Measurements from ENCODE around the gene TCAP.

Gene TCAP

DNA sequence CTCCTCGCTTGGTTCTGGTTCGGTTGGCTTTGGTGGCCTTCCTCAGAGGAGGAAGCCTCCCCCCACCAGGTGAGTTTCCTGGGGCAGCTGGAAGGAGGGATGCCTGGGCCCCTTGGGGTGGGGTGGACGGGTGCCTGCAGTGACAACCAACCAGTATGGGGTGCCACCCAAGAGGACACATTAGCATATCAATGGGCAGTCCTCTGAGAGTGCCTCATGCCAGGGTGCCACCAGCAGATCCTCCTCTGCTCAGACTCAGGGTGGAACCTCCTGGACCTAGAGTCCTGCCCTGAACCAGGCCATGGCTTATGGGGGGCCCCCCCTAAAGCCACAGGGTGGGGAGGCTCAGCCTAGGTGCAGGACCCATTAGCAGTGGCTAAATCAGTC is 35.7 kb upstream of the TCAP start:
- DNase-seq: no peak

DNA sequence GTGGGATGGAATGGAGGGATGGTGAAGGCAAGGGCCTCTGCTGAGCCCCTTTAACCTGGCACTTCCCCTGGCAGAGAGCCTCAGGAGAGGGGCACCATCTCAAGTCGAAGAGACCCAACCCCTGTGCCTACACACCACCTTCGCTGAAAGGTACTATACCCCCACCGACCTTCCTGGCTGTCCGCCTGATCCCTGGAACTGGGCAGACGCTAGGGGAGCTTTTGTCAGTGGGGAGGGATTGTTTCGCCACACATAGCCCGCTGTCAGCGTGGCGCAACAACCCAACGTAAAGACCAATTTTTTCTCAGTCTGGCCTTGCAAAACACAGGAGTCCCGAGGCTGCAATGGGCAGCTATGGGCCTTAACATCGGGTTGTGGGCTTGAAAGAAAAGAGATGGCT is 35.3 kb upstream of the TCAP start:
- DNase-seq: peak; percentile 9

DNA sequence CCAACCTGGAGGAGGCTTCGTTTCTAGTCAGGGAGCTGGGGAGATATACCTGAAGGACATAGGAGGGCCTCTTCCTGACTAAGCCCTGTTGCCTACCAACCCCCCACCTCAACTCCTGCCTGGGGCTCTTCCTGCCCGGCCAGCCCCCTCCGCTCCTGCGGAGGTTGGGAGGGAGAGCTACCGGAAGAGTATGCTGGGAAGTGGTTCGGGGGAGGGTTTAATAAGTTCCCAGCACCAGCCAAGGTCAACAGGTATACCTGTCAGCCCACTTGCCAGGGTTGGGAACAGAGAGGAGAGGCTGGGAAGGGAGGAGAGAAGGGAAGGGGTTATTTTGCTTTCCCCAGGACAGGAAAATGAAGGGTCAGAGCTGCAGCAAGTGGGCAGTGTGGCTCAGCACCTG is 33.7 kb upstream of the TCAP start:
- no peak for DNase-seq

DNA sequence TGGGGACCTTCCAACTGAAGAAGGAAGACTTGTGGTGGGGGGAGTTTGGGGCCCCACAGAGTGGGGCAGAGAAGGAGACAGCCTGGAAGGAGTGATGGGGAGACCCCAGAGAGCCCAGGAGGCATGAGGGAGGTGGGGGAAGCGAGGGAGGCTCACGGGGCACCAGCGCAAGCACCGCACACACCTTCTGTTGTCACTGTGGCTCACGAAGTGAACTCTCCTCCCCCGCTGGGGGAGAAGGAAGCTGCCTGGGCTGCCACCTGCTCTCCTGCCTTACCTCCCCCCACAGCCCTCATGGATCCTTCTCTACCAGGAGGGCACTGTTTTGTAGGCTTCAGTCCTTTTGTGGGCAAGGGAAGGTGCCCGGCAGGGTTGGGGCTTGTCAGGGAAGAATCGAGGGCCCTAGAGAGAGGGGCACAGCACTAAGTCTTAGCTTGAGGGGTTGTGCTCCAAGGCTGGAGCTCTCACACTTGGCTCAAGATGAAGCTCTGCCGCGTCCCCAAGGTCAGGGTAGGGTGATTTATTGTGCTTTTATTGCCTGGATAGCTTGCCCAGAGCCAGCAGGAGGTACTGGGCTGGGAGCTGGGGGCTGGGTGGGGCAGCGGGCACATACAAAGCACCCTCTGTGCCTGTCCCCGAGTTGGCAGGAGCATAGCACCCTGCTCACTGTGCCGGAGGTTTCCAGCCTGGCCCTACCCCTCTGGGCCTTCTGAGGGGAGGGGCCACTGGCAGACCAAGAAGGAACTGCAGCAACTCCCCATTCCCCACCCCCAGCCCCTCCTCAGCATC is 32.8 kb upstream of the TCAP start:
- DNase-seq: no peak

DNA sequence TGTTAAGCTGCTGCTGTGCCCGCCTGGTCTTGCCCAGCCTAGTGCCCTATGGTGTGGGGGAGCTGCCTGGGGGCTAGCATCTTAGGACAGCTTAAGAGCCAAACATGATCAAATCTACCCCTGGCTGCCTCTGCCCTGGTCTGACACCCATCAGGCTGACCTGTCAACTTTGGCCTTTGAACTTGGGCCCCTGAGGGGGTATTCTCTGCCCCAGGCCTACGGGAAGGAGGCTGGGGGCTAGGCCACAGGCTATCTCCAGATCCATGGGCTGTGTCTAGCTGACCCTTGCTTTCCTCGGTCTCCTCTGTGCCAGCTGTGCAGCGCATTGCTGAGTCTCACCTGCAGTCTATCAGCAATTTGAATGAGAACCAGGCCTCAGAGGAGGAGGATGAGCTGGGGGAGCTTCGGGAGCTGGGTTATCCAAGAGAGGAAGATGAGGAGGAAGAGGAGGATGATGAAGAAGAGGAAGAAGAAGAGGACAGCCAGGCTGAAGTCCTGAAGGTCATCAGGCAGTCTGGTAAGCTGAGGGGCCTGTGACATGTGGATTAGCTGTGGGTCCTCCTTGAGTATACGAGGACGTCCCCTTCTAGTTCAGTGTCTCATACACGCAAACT is 31.5 kb upstream of the TCAP start:
- no peak for DNase-seq

DNA sequence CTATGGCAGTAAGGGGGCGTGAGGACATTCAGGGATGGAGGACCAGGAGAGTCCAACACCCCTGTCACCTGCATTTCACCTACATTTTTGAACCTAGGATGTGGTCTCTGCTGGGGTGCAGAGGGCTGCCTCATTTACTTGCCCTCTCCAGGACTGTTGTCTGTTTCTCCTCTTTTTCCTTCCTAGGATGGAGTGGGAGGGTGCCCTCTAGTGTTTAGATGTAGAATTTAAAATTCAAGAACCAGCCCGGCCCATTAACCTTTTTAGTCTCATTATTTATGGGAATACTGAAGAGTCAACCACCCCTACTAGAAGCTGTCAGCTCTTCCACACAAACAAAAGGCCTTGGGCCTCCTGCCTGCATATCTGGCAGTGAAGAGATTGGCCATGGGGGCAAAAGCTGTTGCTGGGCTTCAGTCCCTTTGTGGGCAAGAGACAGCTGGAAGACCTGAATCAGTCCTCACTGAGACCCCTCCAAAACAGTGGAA is 30.7 kb upstream of the TCAP start:
- no peak for DNase-seq

DNA sequence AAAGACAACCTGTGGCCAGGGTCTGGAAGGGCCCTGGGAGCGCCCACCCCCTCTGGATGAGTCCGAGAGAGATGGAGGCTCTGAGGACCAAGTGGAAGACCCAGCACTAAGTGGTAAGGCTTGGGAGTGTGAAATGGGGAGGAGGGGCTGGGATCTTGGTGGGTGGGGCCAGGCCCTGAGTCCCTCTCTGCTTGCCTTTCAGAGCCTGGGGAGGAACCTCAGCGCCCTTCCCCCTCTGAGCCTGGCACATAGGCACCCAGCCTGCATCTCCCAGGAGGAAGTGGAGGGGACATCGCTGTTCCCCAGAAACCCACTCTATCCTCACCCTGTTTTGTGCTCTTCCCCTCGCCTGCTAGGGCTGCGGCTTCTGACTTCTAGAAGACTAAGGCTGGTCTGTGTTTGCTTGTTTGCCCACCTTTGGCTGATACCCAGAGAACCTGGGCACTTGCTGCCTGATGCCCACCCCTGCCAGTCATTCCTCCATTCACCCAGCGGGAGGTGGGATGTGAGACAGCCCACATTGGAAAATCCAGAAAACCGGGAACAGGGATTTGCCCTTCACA is 29.5 kb upstream of the TCAP start:
- no peak for DNase-seq

DNA sequence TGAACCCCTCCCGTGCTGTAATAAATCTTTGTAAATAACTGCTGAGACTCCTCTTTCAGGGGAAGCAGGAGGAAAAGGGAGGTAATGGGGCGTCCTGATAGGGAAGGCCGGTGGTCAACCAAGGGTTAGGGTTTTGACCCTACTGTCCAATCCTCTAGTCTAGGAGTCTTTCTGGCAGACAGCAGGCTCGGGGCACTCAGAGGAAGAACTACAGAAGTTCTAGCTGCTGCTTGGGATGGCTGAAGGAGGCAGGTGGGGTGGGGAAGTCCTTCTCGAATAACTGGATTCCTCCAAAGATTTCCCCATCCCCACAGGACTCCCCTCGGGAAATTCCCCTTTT is 28.6 kb upstream of the TCAP start:
- DNase-seq: no peak

DNA sequence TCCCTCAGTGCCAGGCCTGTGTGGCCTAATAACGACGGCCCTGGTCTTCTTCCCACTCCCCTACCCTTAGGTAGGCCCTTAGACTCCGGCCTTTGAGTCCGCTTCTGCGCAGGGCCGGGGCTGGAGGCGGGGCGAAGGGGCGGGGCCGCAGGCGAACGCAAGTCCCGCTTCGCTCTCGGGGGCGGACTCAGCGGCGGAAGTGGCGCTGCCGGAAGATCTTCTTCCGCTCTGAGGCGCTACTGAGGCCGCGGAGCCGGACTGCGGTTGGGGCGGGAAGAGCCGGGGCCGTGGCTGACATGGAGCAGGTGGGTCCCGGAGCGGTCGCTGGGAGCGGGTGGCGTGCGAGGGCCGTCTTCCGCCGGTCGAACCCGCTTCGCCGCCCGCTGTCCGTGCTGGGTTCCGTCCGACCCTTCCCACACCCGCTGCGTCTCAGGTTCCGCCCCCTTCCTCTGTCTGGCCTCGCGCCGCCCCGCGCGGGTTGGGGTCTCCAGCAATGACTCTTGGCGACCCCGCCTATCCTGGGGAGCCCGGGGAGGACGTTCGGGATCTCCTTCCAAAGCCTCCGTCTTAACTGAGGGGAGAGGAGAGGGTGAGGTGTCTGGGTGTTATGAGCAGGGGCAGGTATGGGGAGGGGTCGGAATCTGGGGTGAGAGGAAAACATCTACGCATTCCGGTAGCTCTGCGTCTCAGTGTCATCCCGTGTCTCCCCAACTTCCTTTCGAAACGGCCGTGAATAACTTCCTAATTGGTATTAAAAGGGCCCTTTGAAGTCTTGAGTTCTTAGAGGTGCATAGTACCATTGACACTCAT is 28.0 kb upstream of the TCAP start, which contains the start of gene STARD3:
Gene STARD3 (plus strand): TSS at position 218 of the 810 bp plus-strand sequence. CDS start 16,388 bp downstream, outside the sequence.
- peak; percentile 89 for DNase-seq

DNA sequence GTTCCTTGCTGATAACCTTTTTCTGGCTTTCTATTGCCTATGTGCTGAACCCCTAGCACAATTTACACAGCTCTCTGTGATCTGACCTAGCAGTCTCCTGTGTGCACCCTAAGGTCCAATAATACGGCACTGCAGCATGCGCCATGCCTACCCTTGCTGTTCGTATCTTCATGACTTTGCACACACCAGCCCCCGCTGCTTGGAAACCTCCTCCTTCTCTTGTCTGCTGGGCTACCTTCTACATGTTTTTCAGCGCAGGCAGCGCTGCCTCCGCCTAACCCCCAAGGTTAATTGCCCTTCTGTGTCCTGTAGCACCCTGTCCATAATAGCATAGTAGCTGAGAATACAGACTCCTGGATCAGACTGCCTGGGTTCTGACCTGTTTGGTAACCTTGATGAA is 26.8 kb upstream of the TCAP start:
- no peak for DNase-seq

DNA sequence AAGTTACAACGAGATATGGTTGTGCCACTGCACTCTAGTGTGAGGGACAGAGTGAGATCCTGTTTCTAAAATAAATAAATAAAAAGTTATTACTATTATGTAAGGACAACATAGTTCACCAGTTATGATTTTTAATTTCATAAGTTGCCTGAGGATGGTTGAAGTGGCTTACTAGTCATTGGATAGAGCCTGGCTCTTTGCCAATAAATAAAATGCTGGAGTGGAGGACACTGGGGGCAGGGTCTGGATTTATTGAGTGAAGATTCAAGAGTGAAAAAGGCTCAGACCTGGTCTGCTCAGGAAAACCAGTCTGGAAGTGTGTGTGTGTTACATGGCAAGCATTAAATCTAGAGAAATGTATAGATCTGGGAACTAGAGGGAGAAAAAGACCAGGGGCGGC is 26.1 kb upstream of the TCAP start:
- DNase-seq: no peak

DNA sequence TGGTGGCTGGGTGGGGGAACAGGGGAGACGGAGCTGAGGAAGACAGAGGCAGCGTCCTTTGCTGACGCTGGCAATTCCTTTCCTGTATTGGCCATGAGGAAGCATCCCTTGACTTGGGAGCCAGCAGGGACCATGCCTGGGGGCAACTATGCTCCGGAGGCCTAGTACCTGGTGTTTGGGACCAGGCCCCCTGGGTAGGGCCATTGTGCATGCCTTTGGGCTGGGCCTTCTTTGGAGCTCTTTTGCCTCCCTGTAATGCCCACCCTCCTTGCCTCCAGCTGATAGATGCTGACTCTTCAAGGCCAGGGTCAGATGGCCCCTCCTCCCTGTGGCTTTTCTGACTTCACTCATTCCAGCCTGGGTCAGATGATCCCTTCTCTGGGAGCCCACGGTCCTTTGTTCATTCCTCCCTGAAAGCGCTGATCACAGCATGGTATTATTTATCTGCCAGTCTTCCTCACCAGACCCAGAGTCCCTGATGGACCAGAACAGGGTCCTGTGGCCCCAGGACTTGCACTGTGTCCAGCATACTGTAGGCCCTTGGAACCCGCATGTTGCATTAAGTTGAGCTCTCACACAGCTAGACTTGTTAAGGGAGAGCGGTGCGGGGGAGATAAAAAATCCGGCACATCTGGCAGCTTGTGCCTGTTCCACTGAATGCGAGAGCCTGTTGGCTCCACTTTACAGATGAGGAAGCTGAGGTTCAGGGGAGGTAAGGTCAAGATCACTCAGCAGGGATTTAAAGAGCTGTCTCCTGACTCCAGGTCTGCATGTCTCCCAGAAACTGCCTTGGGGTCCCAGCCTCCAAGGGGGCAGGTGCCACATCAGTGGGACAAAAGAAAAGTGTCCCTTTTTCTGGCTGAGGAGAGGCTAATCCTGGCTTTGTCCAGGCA is 25.3 kb upstream of the TCAP start:
- DNase-seq: no peak

DNA sequence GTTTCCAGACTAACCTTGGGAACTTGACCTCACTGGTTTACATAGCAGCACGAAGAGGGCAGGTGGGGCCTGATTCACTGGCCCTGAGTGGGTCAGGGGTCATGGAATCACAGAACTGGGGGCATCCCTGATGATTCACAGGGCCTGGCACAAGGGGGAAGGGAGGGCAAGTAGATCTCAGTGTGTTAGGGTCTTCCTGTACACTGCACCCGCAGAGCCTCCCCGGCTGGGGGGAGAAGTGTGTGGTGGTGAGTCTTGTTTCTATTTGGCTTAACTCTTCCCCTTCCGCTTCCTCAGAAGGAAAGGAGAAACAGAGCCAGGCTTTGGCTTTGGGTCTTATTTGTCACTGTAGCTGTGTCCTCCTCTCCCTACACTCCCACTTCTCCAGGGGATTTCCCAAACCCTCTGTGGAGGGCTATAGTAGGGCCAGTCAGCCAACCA is 24.5 kb upstream of the TCAP start:
- DNase-seq: no peak

DNA sequence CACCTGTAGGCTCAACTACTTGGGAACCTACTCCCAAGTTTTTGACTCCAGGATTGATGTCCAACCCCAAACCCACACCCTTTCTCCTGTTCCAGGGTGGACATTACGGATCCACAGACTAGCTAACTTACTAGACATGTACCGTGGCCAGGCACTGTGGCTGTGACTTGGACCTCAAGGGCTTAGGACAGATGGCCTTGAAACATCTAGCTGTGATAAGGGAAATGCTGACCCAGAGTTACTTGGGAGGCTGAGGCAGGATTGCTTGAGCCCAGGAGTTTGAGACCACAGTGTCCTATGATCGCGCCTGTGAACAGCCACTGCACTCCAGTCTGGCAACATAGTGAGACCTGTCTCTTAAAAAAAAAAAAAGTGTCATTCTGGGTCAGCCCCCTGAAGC is 24.1 kb upstream of the TCAP start:
- no peak for DNase-seq

DNA sequence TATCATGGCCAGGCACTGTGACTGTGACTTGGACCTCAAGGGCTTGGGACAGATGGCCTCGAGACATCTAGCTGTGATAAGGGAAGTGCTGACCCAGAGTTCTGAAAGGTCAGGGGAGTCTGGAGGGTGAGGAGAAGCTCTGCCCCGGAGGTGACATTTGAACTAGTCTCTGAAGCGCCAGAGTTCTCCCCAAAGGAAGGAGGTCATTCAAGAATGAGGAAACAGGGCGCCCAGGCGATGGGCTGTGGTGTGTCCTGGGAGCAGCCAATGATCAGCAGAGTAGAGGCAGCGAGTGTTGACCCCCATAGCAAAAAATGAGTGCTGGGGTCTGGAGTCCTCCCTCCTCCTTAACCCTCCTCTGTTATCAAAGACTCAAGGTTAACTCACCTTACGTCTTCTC is 23.3 kb upstream of the TCAP start:
- no peak for DNase-seq

DNA sequence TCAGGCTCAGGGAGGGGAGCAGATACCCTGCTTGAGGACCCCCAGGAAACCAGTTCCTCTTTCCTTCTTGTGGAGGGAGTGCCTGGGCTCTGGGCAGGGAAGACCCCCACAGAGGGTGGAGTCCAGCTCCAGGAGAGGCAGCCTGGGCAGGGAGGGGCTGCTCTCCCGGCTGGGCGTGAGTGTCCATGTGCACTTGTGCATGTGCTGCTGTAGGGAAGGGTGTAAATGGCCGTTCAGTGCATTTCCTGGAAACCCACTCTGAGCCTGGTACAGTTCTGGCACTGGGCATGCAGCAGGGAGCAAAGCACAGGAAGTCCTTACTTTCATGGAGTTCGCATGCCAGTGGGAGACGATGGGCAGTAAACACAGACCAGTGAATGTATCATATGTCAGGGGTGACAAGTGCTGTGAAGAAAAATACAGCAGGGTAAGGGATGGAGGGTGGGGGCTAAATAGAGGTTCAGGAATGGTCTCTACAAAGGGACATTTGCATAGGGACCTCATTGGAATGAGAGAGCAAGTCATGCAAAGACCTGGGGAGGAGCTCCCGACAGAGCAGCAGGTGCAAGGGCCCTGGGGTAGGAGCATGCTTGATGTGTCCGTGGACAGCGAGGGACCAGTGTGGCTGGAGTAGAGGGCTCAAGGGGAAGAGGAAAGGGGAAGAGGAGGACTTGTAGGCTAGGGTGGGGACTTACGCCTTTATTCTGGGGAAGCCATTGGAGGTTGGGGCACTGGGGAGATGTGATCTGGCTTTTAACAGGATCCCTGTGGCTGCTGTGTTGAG is 22.7 kb upstream of the TCAP start:
- DNase-seq: no peak

DNA sequence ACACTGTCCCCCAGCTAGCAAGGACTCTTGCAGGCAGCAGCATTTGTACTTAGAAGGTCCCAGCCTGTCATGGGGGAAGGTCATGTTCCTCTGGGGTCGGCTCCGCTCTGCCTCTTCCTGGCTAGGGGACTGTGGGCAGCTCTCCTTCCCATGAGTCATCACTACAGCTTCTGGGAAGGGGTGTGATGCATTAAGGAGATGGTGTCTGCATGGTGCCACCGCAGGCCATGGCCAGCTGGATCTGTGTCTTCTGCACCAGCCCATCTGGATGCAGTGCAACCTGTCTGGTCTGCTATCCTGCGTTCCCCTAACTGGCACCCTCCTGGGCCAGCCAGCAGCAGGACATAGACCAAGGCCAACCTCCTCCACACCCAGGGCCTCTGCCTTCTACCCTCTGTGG is 21.9 kb upstream of the TCAP start:
- DNase-seq: no peak

DNA sequence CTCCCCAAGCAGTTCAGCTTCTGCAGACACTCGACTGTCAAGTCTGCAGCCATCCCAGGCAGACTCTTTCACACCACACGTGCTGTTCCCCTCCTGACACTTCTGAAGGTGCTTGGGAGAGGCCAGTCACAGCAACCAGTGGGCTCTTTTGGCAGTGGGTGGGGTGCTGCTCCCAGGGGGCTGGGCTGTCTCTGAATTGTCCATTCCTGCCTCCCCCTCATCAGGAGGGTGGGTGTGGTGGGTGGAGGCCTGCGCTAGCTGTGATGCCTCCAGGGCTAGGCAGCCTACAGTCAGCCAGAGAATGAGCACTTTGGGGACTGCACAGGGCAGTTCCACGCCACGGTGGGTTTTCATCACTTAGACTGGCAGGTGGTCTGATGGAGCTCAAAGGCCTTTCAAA is 17.9 kb upstream of the TCAP start:
- DNase-seq: no peak

DNA sequence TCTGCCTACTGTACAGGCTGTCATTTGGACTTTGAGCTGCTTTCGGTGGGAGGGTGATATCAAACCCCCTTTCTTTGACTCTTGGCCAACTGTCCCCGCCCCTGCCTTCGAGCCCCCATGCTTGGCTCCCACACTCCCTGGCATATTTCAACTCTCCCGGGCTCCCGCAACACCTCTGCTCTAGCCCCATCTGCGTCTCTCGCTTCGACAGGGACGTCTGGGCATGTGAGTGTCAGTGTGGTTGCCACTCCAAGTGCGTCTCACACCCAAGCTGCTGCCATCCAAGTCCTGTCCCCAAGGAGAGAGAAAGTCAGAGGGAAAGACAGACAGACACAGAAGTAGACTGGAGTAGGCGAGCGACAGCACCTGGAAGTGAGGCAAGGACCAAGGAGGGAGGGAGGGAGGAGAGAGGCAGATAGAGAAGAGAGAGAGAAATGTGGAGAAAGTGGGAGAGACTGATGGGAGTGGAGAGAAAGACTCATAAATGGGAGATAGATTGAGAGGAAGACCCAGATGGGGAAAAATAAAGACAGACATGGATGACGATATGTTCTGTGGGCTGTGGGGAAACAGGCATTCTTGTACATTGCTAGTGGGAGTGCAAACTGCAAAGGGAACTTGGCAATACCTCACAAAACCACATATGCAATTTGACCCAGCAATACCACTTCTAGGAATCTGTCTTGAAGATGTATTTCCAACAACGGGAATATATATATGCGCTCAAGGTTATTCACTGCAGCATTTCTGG is 16.4 kb upstream of the TCAP start:
- no peak for DNase-seq

DNA sequence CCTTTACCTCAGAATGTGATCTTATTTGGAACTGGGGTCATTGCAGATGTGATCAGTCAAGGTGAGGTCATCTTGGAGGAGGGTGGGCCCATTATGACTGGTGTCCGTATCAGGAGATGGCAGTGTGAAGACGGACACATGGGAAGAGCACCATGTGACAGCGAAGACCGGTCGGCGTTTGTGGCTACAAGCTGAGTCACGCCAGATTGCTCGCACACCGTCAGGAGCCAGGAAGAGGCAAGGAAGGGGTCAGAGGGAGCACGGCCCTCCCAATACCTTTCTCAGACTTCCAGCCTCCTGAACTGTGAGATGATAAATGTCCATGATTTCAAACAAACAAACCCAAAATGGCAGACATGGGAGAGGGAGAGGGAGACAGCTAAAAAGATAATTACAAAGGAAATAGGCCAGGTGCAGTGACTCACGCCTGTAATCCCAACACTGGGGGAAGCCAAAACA is 15.0 kb upstream of the TCAP start:
- no peak for DNase-seq

All from CD4-positive, alpha-beta T cell treated with Interferon gamma for 1 hour (primary cell).